ENCODE data around the gene P4HA2.
"Not testable (repeated sequence)": the region's sequence is repeated elsewhere in the genome, so short reads cannot be mapped to it uniquely, and the experiment has no call there.

Gene P4HA2

GRCh38 chr5:132150565-132150964, 77.1 kb downstream of the P4HA2 start:
- Histone ChIP-seq H3K9me2 (replicated peaks; ENCODE audit: insufficient read depth, low read length) (no peaks in the 10 kb centered on the region), H3K27ac (ENCODE audit: low read depth, low read length) (no peak overlapping the region), H3K79me2 (ENCODE audit: insufficient read depth, low read length) (no peaks in the 10 kb centered on the region), H3K9me3 (ENCODE audit: insufficient read depth, low read length) (no peaks in the 10 kb centered on the region), H3K27me3 (ENCODE audit: low read length) (no peaks in the 10 kb centered on the region), H2AFZ (ENCODE audit: low read depth, low read length, severe bottlenecking) (no peak overlapping the region), H3K36me3 (ENCODE audit: low read length) (no peaks in the 10 kb centered on the region), H3F3A (ENCODE audit: insufficient read depth) (no peaks in the 10 kb centered on the region), H3K4me3 (ENCODE audit: insufficient read depth, low read length, poor library complexity, severe bottlenecking) (no peak overlapping the region), H3K9ac (ENCODE audit: low read length) (no peak overlapping the region), H4K20me1 (ENCODE audit: low read depth, low read length) (no peaks in the 10 kb centered on the region), H3K4me2 (ENCODE audit: low read depth, low read length, poor library complexity, severe bottlenecking) (no peak overlapping the region)
- no peak for TF ChIP-seq CTCF (IDR thresholded peaks at IDR 0.05; ENCODE audit: insufficient read depth, low read length, poor library complexity, severe bottlenecking)
- TF ChIP-seq EZH2phosphoT487 (conservative IDR thresholded peaks at IDR 0.05; ENCODE audit: low read length), result no peak

GRCh38 chr5:132147663-132148062, 80.0 kb downstream of the P4HA2 start:
- no peaks in the 10 kb centered on the region for H3K79me2 ChIP-seq (ENCODE audit: insufficient read depth, low read length)
- no peaks in the 10 kb centered on the region for H3F3A ChIP-seq (ENCODE audit: insufficient read depth)
- no peak overlapping the region for H3K9ac ChIP-seq (ENCODE audit: low read length)
- H3K27me3 ChIP-seq (ENCODE audit: low read length), result no peaks in the 10 kb centered on the region
- no peaks in the 10 kb centered on the region; the same call in 1 of the 2 replicates for H3K9me3 ChIP-seq (ENCODE audit: insufficient read depth, low read length)
- H3K36me3 ChIP-seq (ENCODE audit: low read length), result no peaks in the 10 kb centered on the region
- H3K4me3 ChIP-seq (ENCODE audit: insufficient read depth, low read length, poor library complexity, severe bottlenecking), result no peak overlapping the region
- TF ChIP-seq EZH2phosphoT487 (conservative IDR thresholded peaks at IDR 0.05; ENCODE audit: low read length) (no peak), CTCF (IDR thresholded peaks at IDR 0.05; ENCODE audit: insufficient read depth, low read length, poor library complexity, severe bottlenecking) (no peak)
- no peak overlapping the region for H2AFZ ChIP-seq (ENCODE audit: low read depth, low read length, severe bottlenecking)
- H3K4me2 ChIP-seq (ENCODE audit: low read depth, low read length, poor library complexity, severe bottlenecking), result no peak overlapping the region
- H3K9me2 ChIP-seq (replicated peaks; ENCODE audit: insufficient read depth, low read length), result no peaks in the 10 kb centered on the region
- no peaks in the 10 kb centered on the region for H4K20me1 ChIP-seq (ENCODE audit: low read depth, low read length)
- no peak overlapping the region for H3K27ac ChIP-seq (ENCODE audit: low read depth, low read length)

- not testable (repeated sequence) for H3K36me3 ChIP-seq (ENCODE audit: low read length); H3F3A ChIP-seq (ENCODE audit: insufficient read depth); H3K79me2 ChIP-seq (ENCODE audit: insufficient read depth, low read length); H2AFZ ChIP-seq (ENCODE audit: low read depth, low read length, severe bottlenecking); H3K9me2 ChIP-seq (replicated peaks; ENCODE audit: insufficient read depth, low read length); H3K4me3 ChIP-seq (ENCODE audit: insufficient read depth, low read length, poor library complexity, severe bottlenecking); H3K27me3 ChIP-seq (ENCODE audit: low read length); H3K27ac ChIP-seq (ENCODE audit: low read depth, low read length); H3K4me2 ChIP-seq (ENCODE audit: low read depth, low read length, poor library complexity, severe bottlenecking); H4K20me1 ChIP-seq (ENCODE audit: low read depth, low read length); H3K9me3 ChIP-seq (ENCODE audit: insufficient read depth, low read length); H3K9ac ChIP-seq (ENCODE audit: low read length)
These were observed 82.3 kb downstream of the P4HA2 start for GRCh38 chr5:132145326-132145725.

- H3K9me2 ChIP-seq (replicated peaks; ENCODE audit: insufficient read depth, low read length), result 0 out of 2 replicates have a peak, but pooled peaks cover 3% of the 10 kb centered on the region
- no peak overlapping the region for H2AFZ ChIP-seq (ENCODE audit: low read depth, low read length, severe bottlenecking)
- H3K27me3 ChIP-seq (ENCODE audit: low read length), result 0 out of 2 replicates have a peak, but pooled peaks cover 2% of the 10 kb centered on the region
- no peak for TF ChIP-seq EZH2phosphoT487 (conservative IDR thresholded peaks at IDR 0.05; ENCODE audit: low read length)
- TF ChIP-seq CTCF (IDR thresholded peaks at IDR 0.05; ENCODE audit: insufficient read depth, low read length, poor library complexity, severe bottlenecking), result no peak
- H3K9me3 ChIP-seq (ENCODE audit: insufficient read depth, low read length), result no peaks in the 10 kb centered on the region; the same call in 1 of the 2 replicates
- no peaks in the 10 kb centered on the region for H3K79me2 ChIP-seq (ENCODE audit: insufficient read depth, low read length)
- H3K4me2 ChIP-seq (ENCODE audit: low read depth, low read length, poor library complexity, severe bottlenecking), result no peak overlapping the region
- no peaks in the 10 kb centered on the region for H3K36me3 ChIP-seq (ENCODE audit: low read length)
- H3K4me3 ChIP-seq (ENCODE audit: insufficient read depth, low read length, poor library complexity, severe bottlenecking), result no peak overlapping the region
- H3K9ac ChIP-seq (ENCODE audit: low read length), result no peak overlapping the region
- no peak overlapping the region for H3K27ac ChIP-seq (ENCODE audit: low read depth, low read length)
- no peaks in the 10 kb centered on the region for H3F3A ChIP-seq (ENCODE audit: insufficient read depth)
- no peaks in the 10 kb centered on the region for H4K20me1 ChIP-seq (ENCODE audit: low read depth, low read length)
These were observed 84.5 kb downstream of the P4HA2 start for GRCh38 chr5:132143148-132143547.
